Esophagus squamous epithelium (tissue), 4 donors: ENCODE measurements around the gene CTCF.

Experiments
- POLR2A ChIP-seq, 4 donors: fragments of 450-650 bp; IDR thresholded peaks; one replicate each; pipeline ENCODE4 v1.6.1; 2017; ENCODE audit warnings: antibody characterized with exemption in 4 of 4, mild to moderate bottlenecking in 4 of 4, moderate library complexity in 3 of 4
- TF ChIP-seq, protein P1 (sequence below), 6 experiments: fragments of 450-650 bp in 4 of 6; fragments of 200-600 bp in 2 of 6; sonication (generic) in 2 of 6; IDR thresholded peaks; one replicate each; pipeline ENCODE4 v1.5.1; 2016 to 2019; ENCODE audit warnings: antibody characterized with exemption in 6 of 6, mild to moderate bottlenecking in 4 of 6, moderate library complexity in 4 of 6

DNA sequence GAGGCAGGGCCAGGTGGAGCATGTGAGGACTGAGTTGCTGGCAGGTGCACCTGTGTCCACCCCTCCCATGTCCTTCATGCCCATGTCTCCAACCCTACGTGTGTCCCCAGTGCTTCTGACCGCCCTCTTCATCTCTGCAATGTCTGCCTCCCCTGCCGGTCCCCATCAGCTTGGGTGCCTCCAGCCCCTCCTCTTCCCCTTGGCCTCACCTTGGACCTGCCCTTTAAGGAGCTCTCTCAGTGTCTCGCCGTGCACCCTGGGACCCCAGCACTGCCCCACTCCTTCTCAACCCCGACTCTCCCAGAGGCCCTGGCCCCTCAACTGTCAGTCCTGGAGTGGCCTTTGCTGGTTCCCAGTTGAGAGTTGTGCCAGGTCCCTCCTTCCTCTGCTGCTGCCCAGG, 18.7 kb upstream of the CTCF start:
- TF ChIP-seq, protein P1, sequence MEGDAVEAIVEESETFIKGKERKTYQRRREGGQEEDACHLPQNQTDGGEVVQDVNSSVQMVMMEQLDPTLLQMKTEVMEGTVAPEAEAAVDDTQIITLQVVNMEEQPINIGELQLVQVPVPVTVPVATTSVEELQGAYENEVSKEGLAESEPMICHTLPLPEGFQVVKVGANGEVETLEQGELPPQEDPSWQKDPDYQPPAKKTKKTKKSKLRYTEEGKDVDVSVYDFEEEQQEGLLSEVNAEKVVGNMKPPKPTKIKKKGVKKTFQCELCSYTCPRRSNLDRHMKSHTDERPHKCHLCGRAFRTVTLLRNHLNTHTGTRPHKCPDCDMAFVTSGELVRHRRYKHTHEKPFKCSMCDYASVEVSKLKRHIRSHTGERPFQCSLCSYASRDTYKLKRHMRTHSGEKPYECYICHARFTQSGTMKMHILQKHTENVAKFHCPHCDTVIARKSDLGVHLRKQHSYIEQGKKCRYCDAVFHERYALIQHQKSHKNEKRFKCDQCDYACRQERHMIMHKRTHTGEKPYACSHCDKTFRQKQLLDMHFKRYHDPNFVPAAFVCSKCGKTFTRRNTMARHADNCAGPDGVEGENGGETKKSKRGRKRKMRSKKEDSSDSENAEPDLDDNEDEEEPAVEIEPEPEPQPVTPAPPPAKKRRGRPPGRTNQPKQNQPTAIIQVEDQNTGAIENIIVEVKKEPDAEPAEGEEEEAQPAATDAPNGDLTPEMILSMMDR (IDR thresholded peaks at IDR 0.05), result no peak
- no peak for TF ChIP-seq POLR2A (IDR thresholded peaks at IDR 0.05)
